ENCODE data around the gene MSI2.

DNA sequence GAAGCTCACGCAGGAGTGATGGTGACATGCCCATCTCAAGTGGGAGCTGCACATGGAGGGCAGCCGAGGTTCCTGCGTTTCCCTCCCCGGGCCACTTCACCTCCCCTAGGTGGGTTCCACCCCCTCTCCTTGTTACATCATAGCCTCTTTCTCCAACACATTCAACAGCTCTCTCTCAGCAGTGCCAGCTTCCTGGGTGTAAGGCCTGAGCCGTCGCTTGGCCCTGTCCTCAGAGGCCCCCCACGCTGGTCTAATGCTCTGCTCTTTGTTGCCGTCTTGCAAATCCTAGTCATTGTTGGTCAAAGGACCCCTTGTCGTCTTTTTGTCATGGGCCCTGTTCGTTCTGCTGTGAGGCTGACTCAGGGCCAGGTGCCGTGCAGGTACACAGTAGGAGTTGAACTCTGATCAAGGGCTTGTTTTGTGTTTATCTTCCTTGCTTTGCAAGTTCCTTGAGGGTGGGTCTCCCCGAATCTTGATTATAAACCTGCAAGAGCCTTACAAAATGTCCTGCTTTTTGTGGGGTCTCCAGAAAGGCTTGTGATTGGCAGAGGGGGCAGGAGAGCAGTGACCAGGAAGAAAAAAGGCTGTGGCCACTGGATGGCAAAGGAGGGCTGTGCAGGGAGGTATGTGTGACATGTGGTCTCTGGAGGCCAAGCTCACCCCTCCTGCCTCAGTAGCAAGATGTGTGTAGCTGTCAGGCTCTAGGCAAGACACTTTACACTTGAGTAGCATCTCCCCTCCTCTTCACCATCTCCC, 352.2 kb downstream of the MSI2 start:
- no peak for TF ChIP-seq CTCF (IDR thresholded peaks at IDR 0.05)
- no peak for TF ChIP-seq POLR2A (IDR thresholded peaks at IDR 0.05)

All from right lobe of liver (tissue), 4 donors.